GM21515 (cell line): ENCODE data around the gene ZCCHC18.

ENCODE experiments used
- ATAC-seq: cut with Tn5 transposase; IDR thresholded peaks from one replicate; pipeline ENCODE4 v1.9.1; 2021; ENCODE audit not compliant: unreplicated experiment

The ZCCHC18 gene

GRCh38 chrX:104130808-104131207 is 18.5 kb downstream of the ZCCHC18 start:
- no peak for ATAC-seq

GRCh38 chrX:104134583-104135261 is 22.4 kb downstream of the ZCCHC18 start:
- ATAC-seq, result no peak

GRCh38 chrX:104135677-104136076 is 23.4 kb downstream of the ZCCHC18 start:
- ATAC-seq, result no peak

- peak; percentile 86 for ATAC-seq
These were observed 24.1 kb downstream of the ZCCHC18 start for GRCh38 chrX:104136241-104137019.

GRCh38 chrX:104137496-104137895 is 25.2 kb downstream of the ZCCHC18 start:
- ATAC-seq, result no peak

- no peak for ATAC-seq
These were observed 28.9 kb downstream of the ZCCHC18 start for GRCh38 chrX:104141087-104141760.

- ATAC-seq, result no peak
These were observed 38.7 kb downstream of the ZCCHC18 start for GRCh38 chrX:104151037-104151436.

- ATAC-seq, result peak; percentile 94
These were observed 44.6 kb downstream of the ZCCHC18 start, which contains the start of gene SLC25A53 for GRCh38 chrX:104156630-104157529. SLC25A53 (minus strand) TSS chrX:104157009; CDS start chrX:104105257, 51,752 bp downstream.
